A172 (cell line): ENCODE results near the gene ACTR1B. TPM values are rescaled to one million over a fixed set of nuclear protein-coding genes. Genes with fewer than 3 reads are reported as not detected.
A peak's percentile ranks its signal among the peaks of the same experiment; 100 is the strongest.
"Not testable (repeated sequence)": the region's sequence is repeated elsewhere in the genome, so short reads cannot be mapped to it uniquely, and the experiment has no call there.

Source experiments
- DNase-seq: peaks from one replicate; pipeline ENCODE4 v3.0.0-alpha.2; 2015; ENCODE audit warnings: low spot score
- total RNA-seq: library from RNA; depleted of rRNA; stranded (reverse); fragments of >200 nt; shearing (Covaris generic); gene quantifications from 2 replicates; pipeline ENCODE4 v1.2.3, GENCODE V29; 2014; rRNA removed

ACTR1B gene
- 63.5 and 63.7 TPM in 2 replicates for total RNA-seq

DNA sequence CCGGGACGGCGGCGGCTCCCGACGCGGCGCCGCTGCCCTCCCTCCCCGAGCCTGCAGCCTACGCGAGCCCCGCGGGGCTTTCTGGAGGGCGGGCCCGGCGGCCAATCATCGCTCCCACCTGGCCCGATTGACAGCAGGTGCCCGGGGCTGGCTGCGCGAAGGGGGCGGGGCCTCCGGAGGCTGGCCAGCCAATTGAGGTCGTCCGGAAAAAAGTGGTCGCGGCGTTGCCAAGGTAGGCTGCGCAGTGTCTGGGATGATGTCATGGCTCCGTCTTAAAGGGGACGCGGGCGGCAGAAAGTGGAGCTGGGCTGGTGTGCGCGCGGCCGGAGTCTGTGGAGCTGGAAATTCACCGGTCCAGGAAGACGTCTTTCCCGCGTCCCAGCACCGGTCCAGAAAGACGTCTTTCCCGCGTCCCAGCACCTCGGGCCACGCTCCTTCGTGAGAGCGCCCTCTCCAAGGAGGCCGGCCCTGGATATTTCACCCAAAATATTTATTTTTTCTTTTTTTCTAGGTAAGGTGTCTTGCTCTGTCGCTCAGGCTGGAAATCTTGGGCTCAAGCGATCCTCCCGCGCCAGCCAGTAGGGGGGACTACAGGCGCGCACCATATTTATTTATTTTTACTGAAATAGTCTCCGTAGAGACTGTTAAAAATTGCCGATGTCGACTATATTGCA lies at the start of gene ACTR1B:
Gene ACTR1B, minus strand, starts transcription at position 83 of the 674 bp plus-strand sequence. CDS start 154 bp downstream, outside the sequence.
- DNase-seq: peak; percentile 97

GRCh38 chr2:97712693-97713295 lies 49.0 kb upstream of the ACTR1B start:
- DNase-seq: no peak

DNA sequence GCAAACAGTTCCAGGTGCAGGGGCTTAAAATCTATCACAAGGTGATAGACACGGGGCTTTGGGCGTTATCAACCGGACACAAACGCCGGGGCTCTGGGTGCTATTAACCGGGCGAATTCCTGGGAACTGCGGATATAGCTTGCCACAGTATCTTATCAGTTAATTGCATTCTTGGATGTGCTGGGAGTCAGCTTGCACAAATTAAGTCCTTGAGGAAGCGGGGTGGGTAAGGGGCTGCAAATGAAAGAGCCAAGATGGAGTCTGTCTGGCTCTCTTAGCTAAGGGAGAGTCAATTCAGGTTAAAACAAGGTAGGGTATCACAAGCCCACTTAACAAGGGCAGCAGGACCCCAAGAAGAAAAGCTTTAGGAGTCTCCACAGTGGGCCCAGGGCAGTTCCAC lies 48.3 kb upstream of the ACTR1B start:
- DNase-seq: not testable (repeated sequence)

DNA sequence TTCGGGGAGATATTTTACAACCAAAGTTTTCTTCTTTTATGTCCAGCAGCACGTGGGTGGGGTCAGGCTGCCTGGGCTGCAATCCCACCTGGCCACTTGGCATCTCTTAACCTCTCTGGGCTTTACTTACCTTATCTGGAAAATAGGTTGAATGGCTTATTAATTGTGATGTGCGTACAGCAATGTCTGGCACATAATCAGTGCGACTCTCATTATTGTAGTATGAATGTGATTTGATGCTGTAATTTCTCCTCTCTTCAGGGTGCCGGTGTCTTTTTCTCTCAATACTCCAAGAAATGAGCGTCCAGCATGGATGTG lies 47.5 kb upstream of the ACTR1B start:
- DNase-seq: no peak

GRCh38 chr2:97708608-97709007 lies 44.8 kb upstream of the ACTR1B start:
- no peak for DNase-seq

GRCh38 chr2:97708048-97708380 lies 44.2 kb upstream of the ACTR1B start:
- DNase-seq: no peak

DNA sequence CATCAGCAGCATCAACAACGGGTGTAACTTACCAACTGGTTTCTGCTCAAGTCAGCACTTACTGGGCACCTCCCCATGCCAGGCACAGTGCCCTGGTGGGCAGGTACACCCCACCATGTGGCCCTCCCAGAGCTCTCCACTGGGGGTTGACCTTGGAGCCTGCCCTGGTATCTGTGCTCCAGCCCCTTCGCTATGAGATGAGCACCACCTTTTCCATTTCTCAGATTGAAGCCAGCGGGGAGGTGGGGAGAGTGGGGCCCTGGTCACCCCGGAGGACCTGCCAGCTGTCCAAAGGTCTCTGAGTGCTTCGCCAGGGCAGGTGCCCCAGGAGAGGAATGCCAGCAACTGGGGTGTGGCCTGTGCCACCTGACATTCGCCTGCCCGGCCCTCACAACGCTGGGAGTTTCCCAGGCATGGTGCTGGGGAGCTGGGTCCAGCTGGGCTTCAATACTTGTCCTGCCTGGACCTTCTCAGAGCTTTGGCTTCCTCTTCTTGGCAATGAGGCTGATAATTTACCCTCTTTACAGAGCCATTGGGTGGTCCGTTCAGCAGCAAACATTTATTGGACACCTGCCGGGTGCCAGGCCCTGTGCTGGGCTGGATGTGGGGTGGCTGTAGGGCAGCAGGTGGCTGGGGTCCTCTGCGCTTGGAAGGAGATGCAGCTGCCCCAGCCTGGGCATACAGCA lies 43.7 kb upstream of the ACTR1B start:
- DNase-seq: no peak

DNA sequence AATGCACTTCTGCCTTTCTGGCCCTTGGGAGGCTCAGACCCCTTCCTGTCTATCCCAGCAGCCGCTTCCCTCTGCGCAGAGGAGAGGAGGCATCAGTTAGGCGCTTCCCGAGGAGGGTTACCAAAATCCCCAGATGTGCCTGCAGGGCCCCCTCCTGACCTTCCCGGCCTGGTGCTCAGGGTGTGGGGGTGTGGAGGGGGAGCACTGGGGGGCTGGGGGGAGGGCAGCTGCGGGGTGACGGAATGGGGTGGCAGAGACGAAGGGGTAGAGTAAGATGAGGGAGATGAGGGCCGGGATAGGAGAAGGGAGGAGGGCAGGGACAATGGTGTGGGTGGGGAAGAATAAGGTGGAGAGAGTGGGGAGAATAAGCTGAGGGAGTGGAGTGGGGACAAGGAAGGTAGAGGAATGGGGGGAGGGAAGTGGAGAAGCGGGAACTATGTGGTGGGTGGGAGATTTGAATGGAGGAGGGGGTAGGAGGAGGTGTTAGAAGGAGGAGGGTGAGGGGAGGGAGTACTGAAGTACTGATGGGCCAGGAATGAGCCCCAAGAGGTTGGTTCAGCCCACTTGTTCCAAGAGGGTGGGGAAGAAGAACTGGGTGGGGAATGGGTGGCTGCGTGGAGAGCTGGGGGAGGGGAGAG lies 43.0 kb upstream of the ACTR1B start:
- no peak for DNase-seq

GRCh38 chr2:97706112-97706511 lies 42.3 kb upstream of the ACTR1B start:
- no peak for DNase-seq

GRCh38 chr2:97704989-97705388 lies 41.1 kb upstream of the ACTR1B start:
- DNase-seq: no peak

- no peak for DNase-seq
Observed at GRCh38 chr2:97703741-97704140, 39.9 kb upstream of the ACTR1B start.

DNA sequence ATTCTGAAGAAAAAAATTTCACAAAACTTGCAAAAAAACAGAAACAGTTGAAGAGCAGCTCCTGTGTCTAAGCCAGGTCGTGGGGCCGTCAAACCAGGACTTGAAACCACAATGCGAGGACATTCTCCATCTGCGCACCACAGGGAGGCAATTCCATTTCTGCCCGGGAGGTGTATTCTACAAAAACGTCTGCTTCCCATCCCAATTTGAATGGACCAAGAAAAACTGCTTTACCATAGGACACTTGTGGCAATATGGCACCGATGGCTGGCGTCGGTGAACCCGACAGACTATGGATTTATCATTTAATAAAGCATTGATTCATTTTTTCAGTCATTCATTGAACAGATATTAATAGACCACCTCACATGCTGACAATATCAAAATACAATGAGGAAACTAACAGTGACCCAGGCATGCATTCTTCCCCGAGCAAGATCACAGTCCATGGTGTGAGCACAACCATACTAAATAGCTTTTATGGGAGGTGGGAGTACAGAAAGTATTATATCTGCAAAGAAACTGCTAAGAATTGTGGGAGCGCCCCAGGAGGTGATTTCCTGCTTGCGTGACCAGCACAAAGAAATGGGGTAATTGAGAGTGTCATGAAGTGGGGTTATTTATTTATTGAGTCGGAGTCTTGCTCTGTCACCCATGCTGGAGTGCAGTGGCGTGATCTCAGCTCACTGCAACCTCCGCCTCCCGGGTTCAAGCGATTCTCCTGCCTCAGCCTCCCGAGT lies 39.1 kb upstream of the ACTR1B start:
- DNase-seq: no peak

DNA sequence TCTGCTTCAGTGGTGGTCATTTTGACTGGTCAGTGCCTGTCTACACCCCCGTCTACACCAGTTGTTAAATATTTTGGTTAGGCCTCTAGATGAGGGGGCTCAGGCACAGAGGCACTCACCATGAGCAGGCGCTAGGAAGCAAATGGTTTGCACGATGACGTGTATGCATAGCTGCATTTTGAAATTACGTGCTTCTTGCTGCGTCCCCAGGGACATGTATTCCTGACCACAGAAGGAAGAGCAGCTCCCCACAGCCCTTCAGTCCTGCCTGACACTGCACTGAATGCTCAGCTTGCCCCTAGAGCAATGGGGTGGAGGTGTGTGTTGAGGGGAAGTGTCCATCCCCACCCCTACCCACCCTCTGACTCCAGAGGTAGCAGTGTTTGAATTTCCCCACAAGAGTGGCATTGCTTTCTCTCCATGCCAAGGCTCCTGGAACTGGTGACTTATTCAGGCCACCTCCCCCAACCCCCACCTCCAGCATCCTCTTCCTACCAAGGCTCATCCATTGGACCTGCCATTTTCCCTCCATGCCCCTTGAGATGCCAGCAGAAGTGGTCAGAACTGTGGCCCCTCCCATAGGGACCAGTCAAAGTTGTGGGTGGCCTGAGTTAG lies 38.1 kb upstream of the ACTR1B start:
- no peak for DNase-seq

DNA sequence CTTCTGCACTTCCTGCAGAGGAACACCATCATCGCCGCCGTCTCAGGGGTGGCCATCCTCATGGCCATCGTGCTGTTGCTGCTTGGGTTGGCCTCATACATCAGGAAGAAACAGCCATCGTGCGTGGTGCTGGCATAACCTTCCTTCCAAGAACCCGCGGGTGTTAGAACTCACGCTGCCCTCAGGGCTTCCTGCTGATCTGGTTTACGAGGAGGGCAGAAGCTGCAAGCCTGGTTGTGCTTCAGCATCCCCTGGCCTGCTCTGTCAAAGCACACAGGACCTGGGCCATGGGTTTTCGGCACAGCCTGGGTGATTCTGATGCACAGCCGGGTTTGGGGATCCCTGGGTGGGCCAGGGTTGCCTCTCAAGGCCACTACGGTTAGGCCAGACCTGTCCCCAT lies 37.3 kb upstream of the ACTR1B start:
- no peak for DNase-seq

GRCh38 chr2:97699765-97700444 lies 36.1 kb upstream of the ACTR1B start:
- DNase-seq: peak; percentile 55

DNA sequence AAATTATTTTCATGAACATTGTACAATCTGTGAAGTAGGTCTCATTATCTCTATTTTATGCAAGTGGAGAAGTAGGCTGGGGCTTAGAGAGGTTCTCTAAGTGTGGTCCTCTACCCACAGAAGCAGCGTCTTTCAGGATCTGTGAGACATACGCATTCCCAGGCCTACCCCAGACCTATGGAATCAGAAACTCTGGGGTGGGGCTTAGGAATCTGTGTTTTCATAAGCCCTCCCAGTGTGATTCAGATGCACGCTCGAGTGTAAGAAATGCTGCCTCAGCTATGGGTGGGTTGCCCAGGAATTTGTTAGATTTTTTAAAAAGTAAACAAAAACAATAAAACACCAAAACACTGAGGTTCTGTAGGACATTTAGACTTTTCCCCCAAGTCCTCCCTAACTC lies 34.7 kb upstream of the ACTR1B start:
- no peak for DNase-seq

GRCh38 chr2:97697252-97698235 lies 33.7 kb upstream of the ACTR1B start:
- DNase-seq: peak; percentile 81

- no peak for DNase-seq
Observed at GRCh38 chr2:97695744-97696143, 31.9 kb upstream of the ACTR1B start.

DNA sequence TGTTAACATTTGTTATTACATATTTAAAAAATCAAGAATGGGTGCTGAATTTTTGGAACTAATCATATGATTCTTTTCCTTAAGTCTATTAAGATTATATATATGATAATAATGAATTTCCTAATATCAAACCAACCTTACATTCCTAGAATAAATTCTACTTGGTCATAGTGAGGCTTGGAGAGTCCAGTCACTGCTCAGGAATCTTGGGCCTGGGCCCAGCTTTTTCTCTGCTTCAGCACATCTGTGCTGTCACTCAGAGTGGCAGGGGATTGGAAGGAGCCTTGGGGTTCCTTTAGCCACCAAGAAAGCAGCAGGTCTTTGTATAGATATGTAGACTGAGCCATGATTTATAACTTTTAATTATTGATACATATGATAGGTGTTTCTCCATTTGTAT lies 29.6 kb upstream of the ACTR1B start:
- DNase-seq: peak; percentile 39

- DNase-seq: no peak
Observed at GRCh38 chr2:97691166-97691565, 27.3 kb upstream of the ACTR1B start.
